Psoas muscle (tissue), 8 donors: ENCODE measurements around the gene PRCC. TPM values are rescaled to one million over a fixed set of nuclear protein-coding genes. Genes with fewer than 3 reads are reported as not detected.

ENCODE experiments used
- ATAC-seq, 4 donors: fragments of 200-7000 bp; cut with Tn5 transposase; one replicate each; pipeline ENCODE4 v1.9.1; 2020; ENCODE audit warnings: moderate library complexity in 3 of 4, mild to moderate bottlenecking in 2 of 4
- DNase-seq, 2 donors: peaks; one replicate each; pipeline ENCODE4 v3.0.0-alpha.2; 2020
- H3K27ac ChIP-seq: fragments of 200-600 bp; one replicate; pipeline ENCODE4 v1.8.0; 2022
- H3K27me3 ChIP-seq, 3 donors: fragments of 200-600 bp in 1 of 3; one replicate each; pipeline versions ENCODE4 v1.6.1 to v1.8.0; 2013 to 2022; ENCODE audit warnings: low read length in 2 of 3, mild to moderate bottlenecking in 2 of 3, moderate library complexity in 1 of 3; ENCODE audit not compliant: insufficient read depth in 3 of 3
- H3K36me3 ChIP-seq, 2 donors: fragments of 200-600 bp in 1 of 2; one replicate each; pipeline versions ENCODE4 v1.6.1 to v1.8.0; 2013 to 2022; ENCODE audit warnings: low read depth in 1 of 2, mild to moderate bottlenecking in 1 of 2, moderate library complexity in 1 of 2; ENCODE audit not compliant: insufficient read depth in 1 of 2
- H3K4me1 ChIP-seq: fragments of 200-600 bp; one replicate; pipeline ENCODE4 v1.8.0; 2022
- H3K4me3 ChIP-seq: fragments of 200-600 bp; one replicate; pipeline ENCODE4 v1.8.0; 2022; ENCODE audit warnings: mild to moderate bottlenecking
- H3K9me3 ChIP-seq: fragments of 200-600 bp; one replicate; pipeline ENCODE4 v1.8.0; 2022
- CTCF ChIP-seq: fragments of 200-600 bp; IDR thresholded peaks from one replicate; pipeline ENCODE4 v1.8.0; 2022; ENCODE audit warnings: antibody characterized with exemption
- WGBS, 3 donors: extraction: QIAGEN DNeasy Blood & Tissue Kit; methylation state at CpG; one replicate each; pipeline versions ENCODE4 v1.1.6 to v1.1.7; 2013; 5-methylcytosine and 5-hydroxymethylcytosine counted together
- intact Hi-C, 2 donors: fragments of 100-400 bp; cut with DNase I; formaldehyde crosslinking; loops; one replicate each; pipeline versions ENCODE4 v1.11.0 to v1.14.2; 2022
- polyA plus RNA-seq, 3 donors: library from polyadenylated mRNA; stranded (reverse); fragments of 200-250 nt; gene quantifications; one replicate each; pipeline ENCODE4 v1.2.3, GENCODE V29; 2013
- total RNA-seq, 4 donors: library from RNA; stranded (reverse); fragmentation: NEBNext Ultra II Directional in 2 of 4; extraction: Animal tissue kit (Norgen Biotek cat#: 25700) in 2 of 4; gene quantifications; one replicate each; pipeline versions ENCODE4 v1.2.1 to v1.2.4, GENCODE V29; 2021 to 2023
- donor health status: healthy with polysubstance abuse.
- donor health status: DM: no; HTN: no; CAD: no; lungs with moderate emphysema.
- donor health status: Bipolar disorder and iron deficiency.
- donor health status: healthy.
- donor health status: DM: yes; HTN: yes; CAD: no.
- donor health status: DM: no; HTN: no; CAD: no.
- donor health status: DM: no; HTN: no; CAD: no.
- donor health status: DM: yes; HTN: yes; CAD: no.

Gene PRCC
- total and polyA plus RNA-seq, 7 donors: 43.7 to 107 (median 68.8) TPM

- Histone ChIP-seq H3K4me1 (peaks cover 56% of the 10 kb centered on the region), H3K27me3 (no peaks in the 10 kb centered on the region), H3K4me3 (peak overlapping the region; percentile 96), H3K9me3 (no peaks in the 10 kb centered on the region), H3K36me3 (peaks cover 3 to 6% of the 10 kb centered on the region in 2 donors), H3K27ac (peak overlapping the region; percentile 98)
- TF ChIP-seq CTCF: no peak
- DNase-seq: no peak
- intact Hi-C loops: loop anchor here in 1 of 2 donors (2.0 kb wide), 1 partner anchor 17 kb away; the partner anchor contains the start of gene PRCC
- ATAC-seq: no peak
- whole genome bisulfite sequencing, 3 donors: 18 to 22% (median 21%) methylated on average over 8 of the region's 8 CpGs
Observed at GRCh38 chr1:156749419-156750118, 17.8 kb upstream of the PRCC start.

- no peaks in the 10 kb centered on the region for H3K27me3 ChIP-seq
- intact Hi-C loops: loop anchor here in 1 of 2 donors (2.0 kb wide), 1 partner anchor 17 kb away; the partner anchor contains the start of gene PRCC
- 2 to 8% (median 4%) methylated on average over 5 of the region's 5 CpGs for WGBS, 3 donors
- peaks cover 0 to 3% of the 10 kb centered on the region in 2 donors for H3K36me3 ChIP-seq
- DNase-seq (peak in 1 of 2 donors; percentile 45), ATAC-seq (no peak)
- H3K4me1 ChIP-seq: peaks cover 52% of the 10 kb centered on the region
- H3K9me3 ChIP-seq: no peaks in the 10 kb centered on the region
- H3K4me3 ChIP-seq: peak overlapping the region; percentile 96
- peak overlapping the region; percentile 98 for H3K27ac ChIP-seq
- TF ChIP-seq CTCF: no peak
Observed at GRCh38 chr1:156750191-156750672, 17.1 kb upstream of the PRCC start.

GRCh38 chr1:156750711-156751450 lies 16.5 kb upstream of the PRCC start:
- Histone ChIP-seq H3K27ac (peak overlapping the region; percentile 98), H3K4me1 (peaks cover 53% of the 10 kb centered on the region)
- intact Hi-C loops: loop anchor here in 1 of 2 donors (2.0 kb wide), 1 partner anchor 16 kb away; the partner anchor contains the start of gene PRCC

GRCh38 chr1:156751451-156751756 lies 15.9 kb upstream of the PRCC start, which contains the start of gene HDGF:
Gene HDGF (minus strand): TSS chr1:156751675. CDS start chr1:156751429, 246 bp downstream.
- H3K4me1 ChIP-seq: peaks cover 49% of the 10 kb centered on the region
- H3K9me3 ChIP-seq: no peaks in the 10 kb centered on the region
- intact Hi-C loops: loop anchor here in 1 of 2 donors (2.0 kb wide), 1 partner anchor 15 kb away; the partner anchor contains the start of gene PRCC
- DNase-seq: no peak
- no peak for TF ChIP-seq CTCF
- WGBS, 3 donors: 0% methylated on average over 12 to 48 of the region's 48 CpGs
- ATAC-seq: no peak
- H3K4me3 ChIP-seq: peak within 1 kb of the TSS; percentile 96
- peak within 1 kb of the TSS; percentile 98 for H3K27ac ChIP-seq
- H3K36me3 ChIP-seq: no peaks in the 10 kb centered on the region
- no peaks in the 10 kb centered on the region for H3K27me3 ChIP-seq

More at GRCh38 chr1:156750711-156751450, 16.5 kb upstream of the PRCC start:
- WGBS, 3 donors: 0% methylated on average over 54 to 64 of the region's 64 CpGs
- no peaks in the 10 kb centered on the region for H3K27me3 ChIP-seq
- DNase-seq (peak; percentile 69 to 87), ATAC-seq (peak; percentile 15 to 20 (median 18))
- peak overlapping the region; percentile 96 for H3K4me3 ChIP-seq
- no peak for TF ChIP-seq CTCF
- no peaks in the 10 kb centered on the region for H3K36me3 ChIP-seq
- H3K9me3 ChIP-seq: no peaks in the 10 kb centered on the region
